NCI-H2227 (cell line): ENCODE results near the gene CCL22.

Experiments used
- DNase-seq: peaks from one replicate; lab custom pipeline; 2025; ENCODE audit not compliant: unreplicated experiment; lab: John Stamatoyannopoulos, UW

Gene CCL22

DNA sequence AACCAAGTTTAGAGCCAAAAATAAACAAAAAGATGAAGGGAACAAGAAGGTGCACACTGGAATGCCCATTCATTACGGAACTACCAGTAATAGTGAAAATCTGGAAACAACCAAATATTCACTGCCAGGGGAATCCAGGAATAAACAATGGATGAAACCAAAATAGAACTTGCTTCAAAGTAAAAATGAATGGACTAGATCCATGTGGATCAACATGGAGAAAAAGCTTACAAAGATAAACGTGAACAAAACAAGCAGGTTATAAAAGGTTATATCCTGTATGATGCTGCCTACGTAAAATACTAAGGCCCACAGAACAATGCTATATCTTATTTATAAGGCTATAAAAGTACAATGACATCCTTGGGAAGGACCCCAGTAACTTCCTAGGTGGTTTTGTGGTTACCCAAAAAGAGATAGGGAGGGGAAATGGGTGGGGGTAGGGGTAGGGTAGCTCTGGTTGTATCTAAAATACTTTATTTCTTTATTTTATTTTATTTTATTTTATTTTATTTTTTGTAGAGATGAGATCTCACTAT is 12.8 kb upstream of the CCL22 start:
- no peak for DNase-seq

DNA sequence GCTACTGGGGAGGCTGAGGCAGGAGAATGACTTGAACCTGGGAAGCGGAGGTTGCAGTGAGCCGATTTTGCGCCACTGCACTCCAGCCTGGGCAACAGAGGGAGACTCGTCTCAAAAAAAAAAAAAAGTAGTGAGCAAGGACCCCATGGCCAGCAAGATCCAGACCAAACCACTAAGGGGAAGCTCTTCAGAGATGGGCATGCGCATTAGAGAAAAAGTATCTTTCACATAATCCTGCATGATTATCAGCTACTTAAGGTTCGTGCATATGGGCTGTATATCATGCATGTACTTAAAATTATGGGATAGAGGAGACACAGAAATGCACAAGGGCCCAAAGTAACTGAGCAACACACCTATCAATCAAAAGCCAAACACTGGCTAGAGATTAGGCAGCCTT is 10.7 kb upstream of the CCL22 start:
- DNase-seq, result no peak

DNA sequence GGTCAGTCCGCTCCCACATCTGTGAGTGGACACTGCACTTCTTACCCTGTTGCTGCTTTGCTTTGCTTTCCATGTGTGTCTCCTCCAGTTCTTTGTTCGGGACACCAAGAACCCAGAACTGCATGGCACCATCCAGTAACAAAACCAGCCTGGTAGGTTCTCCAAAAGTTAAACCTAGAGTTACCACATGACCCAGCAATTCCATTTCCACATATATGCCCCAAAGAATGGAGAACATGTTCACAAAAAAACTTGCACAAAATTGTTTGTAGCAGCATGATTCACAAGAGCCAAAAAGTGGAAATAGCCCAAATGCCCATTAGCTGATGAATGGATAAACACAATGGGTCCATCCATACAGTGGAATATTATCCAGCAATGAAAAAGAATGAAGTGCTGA is 10.3 kb upstream of the CCL22 start:
- no peak for DNase-seq

DNA sequence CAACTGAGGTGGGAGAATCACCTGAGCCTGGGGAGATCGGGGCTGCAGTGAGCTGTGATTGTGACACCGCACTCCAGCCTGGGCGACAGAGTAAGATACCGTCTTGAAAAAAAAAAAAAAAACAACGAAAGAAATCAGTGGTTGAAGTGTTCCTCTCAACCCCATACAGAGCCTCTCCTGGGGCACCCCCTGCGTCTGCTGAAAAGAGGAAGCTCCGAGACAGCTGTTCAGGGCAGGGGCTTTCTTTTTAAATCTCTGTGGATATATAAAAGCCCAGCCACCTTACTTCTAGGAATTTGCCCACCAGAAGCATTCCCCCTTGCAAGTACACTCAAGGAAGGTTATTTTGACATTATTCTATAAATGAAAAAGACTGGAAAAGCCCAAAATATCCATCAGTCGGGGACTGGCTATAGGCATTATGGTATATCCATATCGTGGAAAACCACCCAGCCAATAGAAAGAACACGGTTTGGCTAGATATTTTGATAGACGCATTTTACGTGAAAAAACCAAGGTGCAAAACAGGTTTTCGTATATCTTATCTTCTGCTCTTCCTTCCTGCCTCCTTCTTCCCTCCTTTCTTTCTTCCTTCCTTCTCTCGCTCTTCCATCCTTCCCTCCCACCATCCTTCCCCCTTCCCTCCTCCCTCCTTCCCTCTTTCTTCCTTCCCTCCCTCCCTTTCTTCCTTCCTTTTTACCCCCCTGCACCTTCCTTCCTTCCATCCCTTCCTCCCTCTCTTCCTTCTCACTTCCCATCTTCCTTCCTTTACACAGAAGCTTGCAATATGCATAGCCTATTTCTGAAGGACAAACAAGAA is 9.2 kb upstream of the CCL22 start:
- no peak for DNase-seq

DNA sequence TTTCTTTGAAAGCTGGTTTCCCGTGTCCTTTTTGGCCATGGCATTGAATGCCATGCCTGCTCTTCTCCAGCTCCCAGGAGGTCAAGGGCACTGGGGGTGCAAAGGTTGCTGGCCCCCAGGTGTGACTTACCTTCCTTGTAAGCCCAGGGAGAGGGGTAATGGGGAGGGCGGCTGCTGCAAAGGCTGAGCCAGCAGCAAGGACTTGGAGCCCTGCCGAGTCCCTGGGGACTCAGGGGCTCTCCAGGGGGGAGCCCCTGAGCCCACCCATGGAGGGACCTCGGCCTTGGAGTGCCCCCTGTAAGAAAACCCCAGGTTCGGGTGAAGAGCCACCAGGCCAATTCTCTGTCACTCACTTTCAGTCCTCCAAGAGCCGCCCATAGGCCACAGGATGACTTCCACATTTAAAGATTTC is 5.9 kb upstream of the CCL22 start:
- no peak for DNase-seq

DNA sequence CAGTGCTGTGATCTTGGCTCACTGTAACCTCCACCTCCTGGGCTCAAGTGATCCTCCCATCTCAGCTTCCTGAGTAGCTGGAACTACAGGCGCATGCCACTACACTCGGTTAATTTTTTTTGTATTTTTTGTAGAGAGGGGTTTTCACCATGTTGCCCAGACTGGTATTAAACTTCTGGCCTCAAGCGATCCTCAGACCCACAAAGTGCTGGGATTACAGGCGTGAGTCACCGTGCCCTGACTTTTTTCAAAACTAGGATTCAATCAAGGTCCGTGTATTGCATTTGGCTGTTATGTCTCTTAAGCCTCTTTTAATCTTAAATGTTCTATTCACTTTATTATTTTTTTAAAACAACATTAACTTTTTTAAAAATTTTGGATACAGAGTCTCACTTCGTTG is 4.3 kb upstream of the CCL22 start:
- DNase-seq, result no peak

DNA sequence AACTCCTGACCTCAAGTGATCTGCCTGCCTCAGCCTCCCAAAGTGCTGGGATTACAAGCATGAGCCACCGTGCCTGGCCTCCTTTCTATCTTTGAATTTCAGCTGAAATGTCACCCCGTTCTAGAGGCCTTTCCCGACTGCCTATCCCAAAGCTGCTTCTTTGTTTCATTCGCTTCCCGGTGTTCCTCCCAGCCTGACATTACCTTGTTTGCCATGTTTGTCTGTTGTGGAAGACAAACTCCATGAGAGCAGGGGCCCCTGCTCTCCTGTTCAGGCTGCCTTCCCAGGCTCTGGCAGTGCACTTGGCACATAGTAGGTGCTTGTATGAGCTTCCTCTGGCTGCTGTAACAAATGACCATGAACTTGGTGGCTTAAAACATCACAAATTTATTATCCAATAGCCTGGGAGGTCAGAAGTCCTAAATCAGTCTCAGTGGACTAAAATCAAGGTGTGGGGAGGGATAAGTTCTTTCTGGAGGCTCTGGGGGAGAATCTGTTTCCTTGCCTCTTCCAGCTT is 2.6 kb upstream of the CCL22 start:
- no peak for DNase-seq

DNA sequence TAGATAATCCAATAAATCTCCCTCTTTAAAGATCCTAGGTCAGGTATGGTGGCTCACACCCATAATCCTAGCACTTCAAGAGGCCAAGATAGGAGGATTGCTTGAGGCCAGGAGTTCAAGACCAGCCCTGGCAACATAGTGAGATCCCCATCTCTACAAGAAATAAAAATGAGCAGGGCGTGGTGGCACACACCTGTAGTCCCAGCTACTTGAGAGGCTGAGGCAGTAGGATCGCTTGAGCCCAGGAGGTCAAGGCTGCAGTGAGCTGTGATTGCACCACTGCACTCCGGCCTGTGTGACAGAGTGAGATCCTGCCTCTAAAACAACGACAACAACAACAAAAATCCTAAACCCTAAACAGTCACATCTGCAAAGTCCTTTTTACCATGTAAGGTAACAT is 2.0 kb upstream of the CCL22 start:
- DNase-seq, result no peak

DNA sequence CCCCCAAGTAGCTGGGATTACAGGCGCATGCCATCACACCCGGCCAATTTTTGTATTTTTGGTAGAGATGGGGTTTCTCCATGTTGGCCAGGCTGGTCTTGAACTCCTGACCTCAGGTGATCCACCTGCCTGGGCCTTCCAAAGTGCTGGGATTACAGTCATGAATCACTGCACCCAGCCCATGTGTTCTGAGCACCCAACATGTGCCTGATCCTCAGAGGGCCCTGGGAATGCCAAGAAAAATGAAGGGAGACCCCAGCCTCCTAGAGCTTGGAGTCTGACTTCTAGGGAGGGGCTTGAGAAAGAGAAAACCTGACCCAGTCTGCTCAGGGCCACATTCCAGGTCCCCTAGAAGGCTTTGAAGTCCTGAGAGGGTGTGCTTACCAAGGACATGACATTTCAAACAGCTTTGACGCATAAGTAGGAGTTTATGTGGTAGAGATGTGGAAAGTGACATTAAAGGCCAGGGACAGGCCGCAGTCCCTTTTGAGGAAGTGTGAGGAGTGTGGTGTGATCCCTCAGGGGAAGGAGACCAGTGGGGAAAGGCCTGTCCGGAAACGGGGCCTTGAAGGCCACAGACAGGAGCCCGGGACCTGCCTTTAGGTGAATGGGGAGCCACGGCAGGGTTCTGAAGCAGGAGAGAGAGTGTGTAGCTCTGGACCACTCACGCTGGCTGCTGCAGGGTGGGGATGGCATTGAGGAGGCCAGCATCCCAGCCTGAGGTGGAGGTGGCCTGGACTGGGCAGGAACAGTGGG is 1.1 kb upstream of the CCL22 start:
- no peak for DNase-seq

DNA sequence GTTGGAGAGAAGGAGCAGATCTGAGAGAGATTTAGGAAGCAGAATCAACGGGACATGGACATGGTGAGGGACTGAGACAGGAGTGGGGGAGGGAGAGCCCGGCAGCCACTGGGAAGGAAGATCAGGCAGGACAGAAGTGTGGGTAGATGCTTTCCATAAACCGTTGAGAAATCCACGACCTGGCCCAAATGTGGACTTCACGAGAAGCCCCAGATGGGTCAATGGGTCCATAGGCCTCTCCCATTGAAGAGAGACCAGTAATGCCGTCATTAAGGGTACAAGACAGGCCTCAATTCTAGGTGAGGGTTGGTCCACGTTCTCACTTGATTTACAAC is 530 bp upstream of the CCL22 start:
- no peak for DNase-seq

DNA sequence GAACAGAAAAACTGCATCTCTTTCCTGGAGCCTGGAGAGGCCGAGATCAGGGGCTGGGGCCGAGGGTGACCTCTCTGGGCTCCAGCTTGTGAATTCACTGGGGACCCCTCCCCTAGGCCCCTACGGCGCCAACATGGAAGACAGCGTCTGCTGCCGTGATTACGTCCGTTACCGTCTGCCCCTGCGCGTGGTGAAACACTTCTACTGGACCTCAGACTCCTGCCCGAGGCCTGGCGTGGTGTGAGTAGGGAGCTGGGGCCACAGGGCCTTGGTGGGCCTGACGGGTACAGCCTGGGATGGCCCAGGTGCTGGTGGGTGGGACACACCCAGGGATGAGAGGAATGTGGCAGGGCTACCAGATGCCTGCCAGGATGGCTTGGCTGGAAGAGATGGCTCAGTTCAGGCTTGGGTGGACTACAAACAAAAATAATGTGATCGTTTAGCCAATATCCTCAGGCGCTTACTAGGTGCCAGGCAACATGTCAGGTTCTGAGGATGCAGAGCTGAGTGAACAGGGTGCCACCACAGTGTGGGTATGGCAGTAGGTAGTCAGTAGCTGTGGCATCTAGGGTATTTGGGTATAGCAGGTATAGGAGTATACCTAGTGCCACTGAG is 1.8 kb downstream of the CCL22 start:
- DNase-seq, result no peak

DNA sequence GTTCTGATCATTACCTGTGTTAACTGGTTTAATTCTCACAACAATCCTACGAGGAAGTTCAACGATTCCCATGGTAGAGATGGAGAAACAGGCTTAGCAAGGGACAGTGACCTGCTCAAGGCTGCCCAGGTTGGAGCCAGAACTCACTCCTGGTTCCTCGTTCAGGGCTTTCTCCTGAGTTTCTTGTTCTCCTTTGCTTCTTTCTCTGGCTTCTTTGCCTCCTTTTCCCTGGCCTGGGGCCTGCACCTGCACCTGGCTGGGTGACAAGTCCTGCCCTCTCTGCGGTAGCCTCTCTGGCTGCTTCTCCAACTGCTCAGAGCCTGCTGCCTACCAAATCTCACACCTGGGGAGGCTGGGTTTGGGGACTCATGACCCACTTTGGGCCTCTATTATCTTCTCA is 2.8 kb downstream of the CCL22 start:
- DNase-seq, result no peak

DNA sequence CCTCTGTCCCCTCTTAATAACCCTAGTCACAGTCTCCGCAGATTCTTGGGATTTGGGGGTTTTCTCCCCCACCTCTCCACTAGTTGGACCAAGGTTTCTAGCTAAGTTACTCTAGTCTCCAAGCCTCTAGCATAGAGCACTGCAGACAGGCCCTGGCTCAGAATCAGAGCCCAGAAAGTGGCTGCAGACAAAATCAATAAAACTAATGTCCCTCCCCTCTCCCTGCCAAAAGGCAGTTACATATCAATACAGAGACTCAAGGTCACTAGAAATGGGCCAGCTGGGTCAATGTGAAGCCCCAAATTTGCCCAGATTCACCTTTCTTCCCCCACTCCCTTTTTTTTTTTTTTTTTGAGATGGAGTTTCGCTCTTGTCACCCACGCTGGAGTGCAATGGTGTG is 5.6 kb downstream of the CCL22 start:
- no peak for DNase-seq

DNA sequence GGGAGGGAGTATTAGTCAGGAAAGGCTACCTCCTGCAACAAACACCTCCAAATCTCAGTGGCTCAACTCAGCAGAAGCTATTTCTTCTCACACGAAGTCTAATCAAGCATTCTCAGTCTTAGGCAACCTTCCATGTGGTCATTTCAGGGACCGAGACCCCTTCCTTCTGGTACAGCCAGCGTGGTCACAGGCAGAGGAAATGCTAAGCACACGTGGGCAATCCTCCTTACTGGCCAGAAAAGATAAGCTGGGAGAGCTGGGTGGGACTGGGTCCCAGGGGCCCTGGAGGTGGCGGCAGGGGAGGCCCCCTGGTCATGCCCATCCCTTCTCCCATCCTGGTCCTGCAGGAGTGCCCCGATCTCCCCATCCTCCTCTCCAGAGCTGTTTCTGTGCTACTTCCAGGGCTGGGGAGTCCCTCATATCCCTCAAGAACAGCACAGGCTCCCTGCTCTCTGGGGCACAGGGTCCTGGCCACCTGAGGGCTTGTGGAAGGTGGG is 8.0 kb downstream of the CCL22 start:
- no peak for DNase-seq

DNA sequence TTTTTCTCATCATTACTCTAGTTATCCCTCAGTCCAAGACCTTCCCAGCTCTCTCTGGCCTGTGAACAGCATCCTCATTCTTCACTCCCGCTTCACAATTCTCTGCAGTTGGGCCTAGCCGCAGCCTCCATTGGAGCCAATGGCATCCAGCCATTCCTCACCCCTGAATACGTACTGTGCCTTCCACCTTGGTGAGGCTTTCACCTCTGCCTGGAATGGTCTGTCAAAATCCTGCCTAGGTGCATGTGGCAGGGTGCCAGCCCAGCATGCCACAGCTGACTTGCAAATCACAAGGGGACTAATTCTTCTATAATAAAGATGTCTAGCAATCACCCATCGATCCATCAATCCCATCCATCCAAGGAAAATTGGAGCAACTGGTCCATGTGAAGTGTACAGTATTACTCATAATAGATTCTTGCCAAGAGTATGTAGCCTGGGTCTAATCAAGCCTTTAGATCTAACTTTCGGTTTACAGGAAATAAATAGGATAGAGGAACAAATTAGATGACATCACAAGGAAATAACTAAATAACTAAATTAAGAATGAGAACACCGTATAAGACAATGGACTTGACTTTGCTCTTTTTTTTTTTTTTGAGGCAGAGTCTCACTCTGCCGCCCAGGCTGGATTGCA is 8.7 kb downstream of the CCL22 start:
- no peak for DNase-seq

DNA sequence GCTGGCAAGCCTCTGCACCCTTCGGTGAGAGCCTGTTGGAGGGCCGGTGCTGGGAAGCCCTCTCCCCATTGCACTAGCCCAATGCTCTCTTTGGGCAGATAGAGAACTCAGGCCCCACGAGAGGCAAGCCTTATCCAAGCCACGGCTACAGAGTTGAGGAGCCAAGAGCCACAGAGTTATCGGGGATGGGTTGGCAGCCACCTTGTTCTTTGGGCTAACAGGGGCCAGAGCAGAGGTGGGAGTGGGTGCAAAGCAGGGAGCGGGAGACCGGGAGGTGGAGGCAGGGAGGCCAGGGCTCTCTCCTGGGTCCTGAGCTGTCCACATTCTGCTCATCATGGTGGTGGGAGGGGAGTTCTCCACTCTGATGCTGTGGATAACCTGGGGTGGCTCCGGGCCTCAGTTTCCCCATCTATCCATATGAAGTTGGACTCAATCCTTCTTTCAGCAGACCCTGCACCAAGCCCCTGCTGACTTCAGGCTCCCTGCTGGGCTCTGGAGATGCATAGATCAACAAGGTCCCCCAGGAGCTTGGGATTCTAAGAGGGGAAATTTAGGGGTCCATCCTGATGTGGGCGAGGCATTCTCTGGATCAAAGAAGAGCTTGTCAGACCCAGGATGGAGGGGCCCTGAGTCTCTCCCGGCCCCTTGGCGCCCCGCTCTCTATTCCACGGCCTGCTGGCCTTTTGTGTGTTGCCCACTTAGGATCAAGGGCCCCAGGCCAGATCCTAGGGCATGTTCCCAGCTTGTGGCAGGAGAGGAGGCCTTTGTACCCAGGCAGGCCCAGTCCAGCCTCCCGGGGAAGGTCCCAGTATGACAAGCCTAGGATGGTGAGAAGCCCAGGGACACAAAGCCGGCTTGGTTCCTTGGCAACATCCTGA is 13.2 kb downstream of the CCL22 start:
- no peak for DNase-seq

DNA sequence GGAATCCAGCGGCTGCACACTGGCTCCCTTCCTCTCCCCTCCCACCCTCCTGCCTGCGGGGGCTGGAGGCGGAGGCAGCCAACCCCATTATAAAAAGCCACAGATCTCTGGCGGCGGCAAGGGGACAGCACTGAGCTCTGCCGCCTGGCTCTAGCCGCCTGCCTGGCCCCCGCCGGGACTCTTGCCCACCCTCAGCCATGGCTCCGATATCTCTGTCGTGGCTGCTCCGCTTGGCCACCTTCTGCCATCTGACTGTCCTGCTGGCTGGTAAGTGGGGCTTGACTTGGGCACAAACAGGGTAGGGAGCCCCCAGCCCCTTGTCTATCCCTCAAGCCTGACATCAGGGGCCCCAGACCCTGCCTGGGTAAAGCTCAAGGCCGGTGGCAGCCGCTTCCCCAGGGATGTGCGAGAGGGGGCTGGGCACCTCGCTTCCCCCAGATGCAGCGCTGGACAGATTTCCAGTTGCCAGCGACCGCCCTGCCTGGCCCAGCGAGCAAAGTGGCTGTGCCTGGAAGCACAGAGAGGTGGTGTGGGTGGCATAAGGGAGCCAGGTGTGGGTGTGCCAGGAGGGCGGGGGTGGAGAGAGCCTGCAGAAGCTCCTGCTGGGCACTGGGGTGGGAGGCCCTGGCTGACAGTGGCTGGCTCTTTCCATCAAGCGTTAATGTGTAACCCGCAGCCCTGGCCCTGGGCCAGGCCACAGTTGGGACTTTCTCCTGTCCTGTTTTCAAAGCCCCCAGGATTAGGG is 14.0 kb downstream of the CCL22 start, which contains the start of gene CX3CL1:
CX3CL1 (plus strand) TSS at position 119 of the 745 bp plus-strand sequence; CDS start at position 198, 79 bp downstream.
- peak; percentile 82 for DNase-seq

DNA sequence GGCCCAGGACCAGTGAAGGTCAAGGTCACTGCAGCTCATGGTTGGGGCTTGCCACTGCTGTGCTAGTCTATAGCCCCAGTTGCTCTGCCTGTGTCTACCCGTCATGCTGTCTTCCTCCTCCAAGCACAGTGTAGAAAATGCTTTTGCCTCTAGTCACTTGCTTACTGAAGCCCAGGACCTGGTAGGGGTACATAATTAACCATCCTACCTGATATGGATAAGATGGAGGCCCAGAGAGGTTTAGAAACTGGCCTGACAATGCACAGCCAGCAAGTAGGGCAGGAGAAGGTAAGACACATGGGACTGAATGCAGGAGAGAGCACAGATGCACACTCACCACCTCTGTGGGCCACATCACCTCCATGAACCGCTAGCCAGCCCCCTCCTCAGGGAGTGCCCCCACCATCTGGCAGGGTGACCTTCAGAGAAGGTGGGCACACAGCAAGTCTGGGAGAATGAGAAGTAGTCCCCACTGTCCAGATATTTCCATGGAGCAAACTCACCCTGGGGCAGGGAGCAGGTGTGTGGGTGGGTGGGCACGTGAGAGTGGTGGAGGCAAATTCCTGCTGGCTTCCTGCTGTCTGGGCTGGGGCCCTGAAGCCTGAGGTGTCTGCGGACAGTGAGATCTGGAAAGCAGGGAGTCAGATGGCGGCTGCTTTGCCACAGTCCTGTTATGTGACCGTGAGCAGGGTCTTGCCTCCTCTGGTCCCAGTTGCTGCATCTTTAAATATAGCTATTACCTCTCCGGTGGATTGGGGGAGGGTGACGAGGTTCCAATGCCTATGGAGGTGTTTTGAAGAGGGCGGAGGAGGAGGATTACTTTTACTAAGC is 14.7 kb downstream of the CCL22 start:
- no peak for DNase-seq
